H9 (cell line): ENCODE measurements around the gene BEX4. TPM values are rescaled to one million over a fixed set of nuclear protein-coding genes. Genes with fewer than 3 reads are reported as not detected.

Experiments
- DNase-seq: peaks from one replicate; pipeline ENCODE4 v3.0.0-alpha.2; 2017
- H2AFZ ChIP-seq: one replicate; pipeline ENCODE4 v1.6.1; 2013; ENCODE audit warnings: mild to moderate bottlenecking, low read length, control low read depth, moderate library complexity
- H2AK5ac ChIP-seq: 2 replicates; pipeline ENCODE4 v1.6.1; 2013; ENCODE audit warnings: low read length, control low read depth, mixed read lengths; ENCODE audit not compliant: insufficient read length
- H2BK120ac ChIP-seq: one replicate; pipeline ENCODE4 v1.6.1; 2013; ENCODE audit warnings: low read depth, mild to moderate bottlenecking, low read length, control low read depth, inconsistent platforms; ENCODE audit not compliant: poor library complexity, severe bottlenecking
- H2BK12ac ChIP-seq: 2 replicates; pipeline ENCODE4 v1.6.1; 2013; ENCODE audit warnings: low read length, control low read depth, mixed read lengths, low read depth; ENCODE audit not compliant: insufficient read length
- H2BK15ac ChIP-seq: 2 replicates; pipeline ENCODE4 v1.6.1; 2013; ENCODE audit warnings: low read depth, low read length, control low read depth
- H2BK20ac ChIP-seq: one replicate; pipeline ENCODE4 v1.6.1; 2013; ENCODE audit warnings: low read depth, mild to moderate bottlenecking, low read length, control low read depth, inconsistent platforms; ENCODE audit not compliant: poor library complexity, severe bottlenecking
- H2BK5ac ChIP-seq: 2 replicates; pipeline ENCODE4 v1.6.1; 2013; ENCODE audit warnings: low read length, control low read depth, mixed read lengths; ENCODE audit not compliant: insufficient read length
- H3K14ac ChIP-seq: 2 replicates; pipeline ENCODE4 v1.6.1; 2013; ENCODE audit warnings: low read length, control low read depth; ENCODE audit not compliant: insufficient read depth
- H3K18ac ChIP-seq: 2 replicates; pipeline ENCODE4 v1.6.1; 2013; ENCODE audit warnings: low read depth, mild to moderate bottlenecking, mixed read lengths, low read length, control low read depth; ENCODE audit not compliant: insufficient read length
- H3K23ac ChIP-seq: 2 replicates; pipeline ENCODE4 v1.6.1; 2013; ENCODE audit warnings: low read length, control low read depth, mixed read lengths, low read depth; ENCODE audit not compliant: insufficient read length
- H3K23me2 ChIP-seq: 2 replicates; pipeline ENCODE4 v1.6.1; 2013; ENCODE audit warnings: low read depth, mild to moderate bottlenecking, mixed read lengths, low read length, control low read depth; ENCODE audit not compliant: insufficient read length, poor library complexity, severe bottlenecking
- H3K27ac ChIP-seq: 2 replicates; pipeline ENCODE4 v1.5.1; 2013; ENCODE audit warnings: low read length, control low read depth, mixed read lengths, low read depth; ENCODE audit not compliant: insufficient read length
- H3K27me3 ChIP-seq: 2 replicates; pipeline ENCODE4 v1.6.1; 2013; ENCODE audit warnings: low read length, control low read depth, inconsistent platforms; ENCODE audit not compliant: insufficient read depth
- H3K4ac ChIP-seq: 2 replicates; pipeline ENCODE4 v1.6.1; 2013; ENCODE audit warnings: low read depth, mild to moderate bottlenecking, control low read depth, inconsistent platforms, low read length, moderate library complexity
- H3K4me1 ChIP-seq: 2 replicates; pipeline ENCODE4 v1.6.1; 2013; ENCODE audit warnings: low read length, control low read depth, inconsistent platforms; ENCODE audit not compliant: insufficient read depth
- H3K4me2 ChIP-seq: 2 replicates; pipeline ENCODE4 v1.6.1; 2013; ENCODE audit warnings: low read length, control low read depth, mixed read lengths; ENCODE audit not compliant: insufficient read length, insufficient read depth
- H3K56ac ChIP-seq: 2 replicates; pipeline ENCODE4 v1.6.1; 2013; ENCODE audit warnings: low read depth, mild to moderate bottlenecking, mixed read lengths, low read length, control low read depth; ENCODE audit not compliant: insufficient read length
- H3K79me1 ChIP-seq: 2 replicates; pipeline ENCODE4 v1.6.1; 2013; ENCODE audit warnings: low read depth, mild to moderate bottlenecking, moderate library complexity, low read length, control low read depth, inconsistent platforms; ENCODE audit not compliant: insufficient read depth, poor library complexity, severe bottlenecking
- H3K79me2 ChIP-seq: 2 replicates; pipeline ENCODE4 v1.6.1; 2013; ENCODE audit warnings: low read length, control low read depth, inconsistent platforms; ENCODE audit not compliant: insufficient read depth
- H3K9ac ChIP-seq: 2 replicates; pipeline ENCODE4 v1.6.1; 2013; ENCODE audit warnings: low read length, control low read depth, mixed read lengths; ENCODE audit not compliant: insufficient read length; ENCODE audit errors: extremely low read depth
- H3K9me3 ChIP-seq: one replicate; pipeline ENCODE4 v1.6.1; 2013; ENCODE audit warnings: low read depth, low read length, inconsistent platforms; ENCODE audit not compliant: control insufficient read depth
- H3T11ph ChIP-seq: one replicate; pipeline ENCODE4 v1.6.1; 2013; ENCODE audit warnings: mild to moderate bottlenecking, low read length, control low read depth, inconsistent platforms
- H4K20me1 ChIP-seq: one replicate; pipeline ENCODE4 v1.6.1; 2013; ENCODE audit not compliant: control insufficient read depth, insufficient read length, insufficient read depth
- H4K5ac ChIP-seq: 2 replicates; pipeline ENCODE4 v1.6.1; 2013; ENCODE audit warnings: low read depth, mild to moderate bottlenecking, mixed read lengths, low read length, control low read depth; ENCODE audit not compliant: insufficient read length
- H4K8ac ChIP-seq: replicated peaks from 2 replicates; pipeline ENCODE4 v1.6.1; 2013; ENCODE audit warnings: low read length, control low read depth, mixed read lengths, low read depth; ENCODE audit not compliant: insufficient read length
- H4K91ac ChIP-seq: 2 replicates; pipeline ENCODE4 v1.6.1; 2013; ENCODE audit warnings: low read depth, mild to moderate bottlenecking, moderate library complexity, mixed read lengths, low read length, control low read depth; ENCODE audit not compliant: insufficient read length
- H3K27ac Mint-ChIP-seq, 3 experiments: 2 replicates in 2 of 3; 3 replicates in 1 of 3; pipeline ENCODE4 v1.8.0; 2020 to 2021; ENCODE audit warnings: mixed read lengths in 3 of 3, mild to moderate bottlenecking in 1 of 3, moderate library complexity in 1 of 3
- H3K27me3 Mint-ChIP-seq: 2 replicates; pipeline ENCODE4 v1.8.0; 2021; ENCODE audit warnings: low read depth, mild to moderate bottlenecking, moderate library complexity, mixed read lengths
- H3K36me3 Mint-ChIP-seq, 3 experiments: 2 replicates in 2 of 3; 3 replicates in 1 of 3; pipeline ENCODE4 v1.8.0; 2020 to 2021; ENCODE audit warnings: low read depth in 3 of 3, mixed read lengths in 3 of 3; ENCODE audit not compliant: insufficient read depth in 1 of 3
- H3K4me1 Mint-ChIP-seq, 2 experiments: 2 replicates each; pipeline ENCODE4 v1.8.0; 2020; ENCODE audit warnings: mixed read lengths in 2 of 2
- H3K4me3 Mint-ChIP-seq, 2 experiments: 2 replicates in 1 of 2; 3 replicates in 1 of 2; pipeline ENCODE4 v1.8.0; 2020 to 2021; ENCODE audit warnings: mild to moderate bottlenecking in 2 of 2, mixed read lengths in 2 of 2, moderate library complexity in 1 of 2
- H3K9me3 Mint-ChIP-seq, 2 experiments: 2 replicates in 1 of 2; 3 replicates in 1 of 2; pipeline ENCODE4 v1.8.0; 2020; ENCODE audit warnings: mild to moderate bottlenecking in 2 of 2, mixed read lengths in 2 of 2, moderate library complexity in 1 of 2
- WGBS: extraction: QIAGEN DNeasy Blood & Tissue Kit; methylation state at CpG from one replicate; pipeline ENCODE4 v1.1.7; 2013; ENCODE audit warnings: missing lambda C conversion rate, low lambda C conversion rate, mixed read lengths; ENCODE audit not compliant: insufficient read length; ENCODE audit errors: extremely low coverage; 5-methylcytosine and 5-hydroxymethylcytosine counted together
- total RNA-seq: library from RNA; stranded (reverse); gene quantifications from 2 replicates; pipeline ENCODE4 v1.2.1, GENCODE V29; 2021
- TF ChIP-seq, protein P1 (sequence below): fragments of 200-600 bp; sonication (generic); conservative IDR thresholded peaks from 3 replicates; pipeline ENCODE4 v1.8.0; 2021; ENCODE audit warnings: antibody characterized with exemption, mild to moderate bottlenecking

BEX4 gene
- total RNA-seq, 1 experiment from 2014 or later: 48.2 TPM

- H3K27ac Mint-ChIP-seq: no peak overlapping the region
- H3K4me1 ChIP-seq: 0 out of 2 replicates have a peak, but pooled peaks cover 2% of the 10 kb centered on the region
- no peak overlapping the region for H3K27ac ChIP-seq
- no peak overlapping the region for H3K4ac ChIP-seq
- H3K9me3 ChIP-seq: no peaks in the 10 kb centered on the region
- no peak overlapping the region for H3T11ph ChIP-seq
- H4K8ac ChIP-seq: no peak overlapping the region
- no peaks in the 10 kb centered on the region for H4K20me1 ChIP-seq
- H2BK12ac ChIP-seq: no peak overlapping the region
- H3K56ac ChIP-seq: no peak overlapping the region
- no peaks in the 10 kb centered on the region for H3K27me3 ChIP-seq
- no peak overlapping the region for H3K14ac ChIP-seq
- TF ChIP-seq, protein P1, sequence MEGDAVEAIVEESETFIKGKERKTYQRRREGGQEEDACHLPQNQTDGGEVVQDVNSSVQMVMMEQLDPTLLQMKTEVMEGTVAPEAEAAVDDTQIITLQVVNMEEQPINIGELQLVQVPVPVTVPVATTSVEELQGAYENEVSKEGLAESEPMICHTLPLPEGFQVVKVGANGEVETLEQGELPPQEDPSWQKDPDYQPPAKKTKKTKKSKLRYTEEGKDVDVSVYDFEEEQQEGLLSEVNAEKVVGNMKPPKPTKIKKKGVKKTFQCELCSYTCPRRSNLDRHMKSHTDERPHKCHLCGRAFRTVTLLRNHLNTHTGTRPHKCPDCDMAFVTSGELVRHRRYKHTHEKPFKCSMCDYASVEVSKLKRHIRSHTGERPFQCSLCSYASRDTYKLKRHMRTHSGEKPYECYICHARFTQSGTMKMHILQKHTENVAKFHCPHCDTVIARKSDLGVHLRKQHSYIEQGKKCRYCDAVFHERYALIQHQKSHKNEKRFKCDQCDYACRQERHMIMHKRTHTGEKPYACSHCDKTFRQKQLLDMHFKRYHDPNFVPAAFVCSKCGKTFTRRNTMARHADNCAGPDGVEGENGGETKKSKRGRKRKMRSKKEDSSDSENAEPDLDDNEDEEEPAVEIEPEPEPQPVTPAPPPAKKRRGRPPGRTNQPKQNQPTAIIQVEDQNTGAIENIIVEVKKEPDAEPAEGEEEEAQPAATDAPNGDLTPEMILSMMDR: no peak
- H3K36me3 Mint-ChIP-seq: peaks cover 16 to 19% (median 17%) of the 10 kb centered on the region in 3 experiments
- no peak overlapping the region for H4K91ac ChIP-seq
- H3K23ac ChIP-seq: no peak overlapping the region
- no peaks in the 10 kb centered on the region for H3K79me2 ChIP-seq
- peaks cover 4% of the 10 kb centered on the region for H3K23me2 ChIP-seq
- no peak overlapping the region for H2BK15ac ChIP-seq
- H2BK20ac ChIP-seq: no peak overlapping the region
- H2AFZ ChIP-seq: no peak overlapping the region
- H4K5ac ChIP-seq: no peak overlapping the region
- WGBS: no CpG with 5 or more reads among the region's 5 CpGs
- peaks cover 2 to 46% of the 10 kb centered on the region in 2 experiments; a peak in 4 of 5 replicates for H3K9me3 Mint-ChIP-seq
- H3K18ac ChIP-seq: no peak overlapping the region
- H3K4me3 Mint-ChIP-seq: no peak overlapping the region
- no peak for DNase-seq
- H2AK5ac ChIP-seq: no peak overlapping the region
- no peaks in the 10 kb centered on the region; the same call in 1 of the 2 replicates for H3K27me3 Mint-ChIP-seq
- no peak overlapping the region for H3K4me2 ChIP-seq
- H3K4me1 Mint-ChIP-seq: peaks cover 7 to 20% of the 10 kb centered on the region in 2 experiments; a peak in 3 of 4 replicates
- H2BK120ac ChIP-seq: no peak overlapping the region
- no peaks in the 10 kb centered on the region for H3K79me1 ChIP-seq
- no peak overlapping the region for H2BK5ac ChIP-seq
- no peak overlapping the region for H3K9ac ChIP-seq
These were observed 36.1 kb downstream of the BEX4 start for GRCh38 chrX:103250977-103251376.
